ENCODE data around the gene GRK6. TPM values are rescaled to one million over a fixed set of nuclear protein-coding genes. Genes with fewer than 3 reads are reported as not detected.

The GRK6 gene
- total and polyA plus RNA-seq, 9 of the 15 experiments (the other 6 are each of a cell fraction or from before 2014, with no cell fraction given) = 0.63 to 122 (median 44.5) TPM

GRCh38 chr5:177409043-177409801 is 17.3 kb upstream of the GRK6 start, which contains the start of gene F12:
Gene F12 (minus strand): TSS chr5:177409564. CDS start chr5:177409527, 37 bp downstream.
- POLR2A ChIA-PET = interaction anchor here (0.6 to 2.1 kb wide), 5 partner anchors 17 to 26 kb away, joined by 3 to 5 read pairs (median 3); partner anchors contain the start of gene GRK6
- BruUV-seq (replicated peaks) = no TSS peak

More at GRCh38 chr5:177409043-177409801, 17.3 kb upstream of the GRK6 start, which contains the start of gene F12:
- DNase-seq (ENCODE audit: extremely low read depth in 1 of 4, low spot score in 3 of 4) (no peak), FAIRE-seq (no peak), ATAC-seq (no peak)
- Histone ChIP-seq H3K36me3 (ENCODE audit: control insufficient read depth, insufficient read depth, low read length) (no peaks in the 10 kb centered on the region), H3K27ac (ENCODE audit: extremely low read depth, low read depth, low read length) (no peak within 1 kb of the TSS), H3K9me3 (replicated peaks; ENCODE audit: control insufficient read depth, insufficient read depth, low read depth, low read length) (no peaks in the 10 kb centered on the region), H3K4me1 (replicated peaks in 1 of 2; ENCODE audit: control insufficient read depth in 2 of 2, insufficient read depth in 2 of 2, low read length in 2 of 2) (peaks cover 10 to 17% of the 10 kb centered on the region in 2 experiments), H3K79me2 (ENCODE audit: control insufficient read depth, insufficient read depth, low read length) (peaks cover 4% of the 10 kb centered on the region; the same call in 1 of the 3 replicates), H3K4me3 (no peak within 1 kb of the TSS), H3K27me3 (ENCODE audit: control insufficient read depth in 2 of 2, insufficient read depth in 2 of 2, low read length in 2 of 2) (no peaks in the 10 kb centered on the region), H2AFZ (ENCODE audit: low read depth, low read length) (no peak within 1 kb of the TSS), H3K4me2 (ENCODE audit: insufficient read depth, low read length) (no peak within 1 kb of the TSS), H4K20me1 (replicated peaks; ENCODE audit: control insufficient read depth, insufficient read depth, low read length) (no peaks in the 10 kb centered on the region), H3K9me1 (ENCODE audit: control insufficient read depth, insufficient read depth, low read length) (no peaks in the 10 kb centered on the region), H3K9ac (ENCODE audit: insufficient read depth in 1 of 2, low read depth in 2 of 2, low read length in 2 of 2) (peak within 1 kb of the TSS in 1 of 2 experiments; percentile 67; a peak in 2 of 4 replicates)
- no peak for TF ChIP-seq ZNF609 (CRISPR knock-in tag; IDR thresholded peaks at IDR 0.05; ENCODE audit: borderline replicate concordance)
- TF ChIP-seq IRF9 (tag; IDR thresholded peaks at IDR 0.05) = no peak
- TF ChIP-seq ZNF239 (CRISPR knock-in tag; IDR thresholded peaks at IDR 0.05) = no peak
- no peak for TF ChIP-seq PRMT5 (CRISPR knock-in tag; IDR thresholded peaks at IDR 0.05)
- no peak for TF ChIP-seq SAFB (IDR thresholded peaks at IDR 0.05; ENCODE audit: borderline replicate concordance, low read depth, low read length)
- no peak for TF ChIP-seq HMG20B (CRISPR knock-in tag; IDR thresholded peaks at IDR 0.05)
- no peak for TF ChIP-seq CBX3 (IDR thresholded peaks at IDR 0.05; ENCODE audit: borderline replicate concordance in 1 of 2, low read length in 2 of 2)
- no peak for TF ChIP-seq C11orf30 (IDR thresholded peaks at IDR 0.05; ENCODE audit: low read depth)
- TF ChIP-seq ELF4 (CRISPR knock-in tag; IDR thresholded peaks at IDR 0.05) = no peak
- TF ChIP-seq CXXC5 (CRISPR knock-in tag; IDR thresholded peaks at IDR 0.05) = no peak
- 49% methylated on average over 9 of the region's 9 CpGs for WGBS (ENCODE audit: insufficient coverage, low coverage, missing lambda C conversion rate)
- CTCF ChIA-PET (ENCODE audit: low intra/inter-chr PET ratio) = no interaction called here
- in situ Hi-C loops (cut with MboI) = no loop called here
- intact Hi-C loops (cut with micrococcal nuclease) = no loop called here

Data from K562 (cell line).